H9 (cell line): ENCODE data around the gene GABARAP. TPM values are rescaled to one million over a fixed set of nuclear protein-coding genes. Genes with fewer than 3 reads are reported as not detected.

ENCODE experiments used
- DNase-seq: peaks from one replicate; pipeline ENCODE4 v3.0.0-alpha.2; 2017
- H2AFZ ChIP-seq: one replicate; pipeline ENCODE4 v1.6.1; 2013; ENCODE audit warnings: mild to moderate bottlenecking, low read length, control low read depth, moderate library complexity
- H2AK5ac ChIP-seq: 2 replicates; pipeline ENCODE4 v1.6.1; 2013; ENCODE audit warnings: low read length, control low read depth, mixed read lengths; ENCODE audit not compliant: insufficient read length
- H2BK120ac ChIP-seq: one replicate; pipeline ENCODE4 v1.6.1; 2013; ENCODE audit warnings: low read depth, mild to moderate bottlenecking, low read length, control low read depth, inconsistent platforms; ENCODE audit not compliant: poor library complexity, severe bottlenecking
- H2BK12ac ChIP-seq: 2 replicates; pipeline ENCODE4 v1.6.1; 2013; ENCODE audit warnings: low read length, control low read depth, mixed read lengths, low read depth; ENCODE audit not compliant: insufficient read length
- H2BK15ac ChIP-seq: 2 replicates; pipeline ENCODE4 v1.6.1; 2013; ENCODE audit warnings: low read depth, low read length, control low read depth
- H2BK20ac ChIP-seq: one replicate; pipeline ENCODE4 v1.6.1; 2013; ENCODE audit warnings: low read depth, mild to moderate bottlenecking, low read length, control low read depth, inconsistent platforms; ENCODE audit not compliant: poor library complexity, severe bottlenecking
- H2BK5ac ChIP-seq: 2 replicates; pipeline ENCODE4 v1.6.1; 2013; ENCODE audit warnings: low read length, control low read depth, mixed read lengths; ENCODE audit not compliant: insufficient read length
- H3K14ac ChIP-seq: 2 replicates; pipeline ENCODE4 v1.6.1; 2013; ENCODE audit warnings: low read length, control low read depth; ENCODE audit not compliant: insufficient read depth
- H3K18ac ChIP-seq: 2 replicates; pipeline ENCODE4 v1.6.1; 2013; ENCODE audit warnings: low read depth, mild to moderate bottlenecking, mixed read lengths, low read length, control low read depth; ENCODE audit not compliant: insufficient read length
- H3K23ac ChIP-seq: 2 replicates; pipeline ENCODE4 v1.6.1; 2013; ENCODE audit warnings: low read length, control low read depth, mixed read lengths, low read depth; ENCODE audit not compliant: insufficient read length
- H3K23me2 ChIP-seq: 2 replicates; pipeline ENCODE4 v1.6.1; 2013; ENCODE audit warnings: low read depth, mild to moderate bottlenecking, mixed read lengths, low read length, control low read depth; ENCODE audit not compliant: insufficient read length, poor library complexity, severe bottlenecking
- H3K27ac ChIP-seq: 2 replicates; pipeline ENCODE4 v1.5.1; 2013; ENCODE audit warnings: low read length, control low read depth, mixed read lengths, low read depth; ENCODE audit not compliant: insufficient read length
- H3K27me3 ChIP-seq: 2 replicates; pipeline ENCODE4 v1.6.1; 2013; ENCODE audit warnings: low read length, control low read depth, inconsistent platforms; ENCODE audit not compliant: insufficient read depth
- H3K4ac ChIP-seq: 2 replicates; pipeline ENCODE4 v1.6.1; 2013; ENCODE audit warnings: low read depth, mild to moderate bottlenecking, control low read depth, inconsistent platforms, low read length, moderate library complexity
- H3K4me1 ChIP-seq: 2 replicates; pipeline ENCODE4 v1.6.1; 2013; ENCODE audit warnings: low read length, control low read depth, inconsistent platforms; ENCODE audit not compliant: insufficient read depth
- H3K4me2 ChIP-seq: 2 replicates; pipeline ENCODE4 v1.6.1; 2013; ENCODE audit warnings: low read length, control low read depth, mixed read lengths; ENCODE audit not compliant: insufficient read length, insufficient read depth
- H3K56ac ChIP-seq: 2 replicates; pipeline ENCODE4 v1.6.1; 2013; ENCODE audit warnings: low read depth, mild to moderate bottlenecking, mixed read lengths, low read length, control low read depth; ENCODE audit not compliant: insufficient read length
- H3K79me1 ChIP-seq: 2 replicates; pipeline ENCODE4 v1.6.1; 2013; ENCODE audit warnings: low read depth, mild to moderate bottlenecking, moderate library complexity, low read length, control low read depth, inconsistent platforms; ENCODE audit not compliant: insufficient read depth, poor library complexity, severe bottlenecking
- H3K79me2 ChIP-seq: 2 replicates; pipeline ENCODE4 v1.6.1; 2013; ENCODE audit warnings: low read length, control low read depth, inconsistent platforms; ENCODE audit not compliant: insufficient read depth
- H3K9ac ChIP-seq: 2 replicates; pipeline ENCODE4 v1.6.1; 2013; ENCODE audit warnings: low read length, control low read depth, mixed read lengths; ENCODE audit not compliant: insufficient read length; ENCODE audit errors: extremely low read depth
- H3K9me3 ChIP-seq: one replicate; pipeline ENCODE4 v1.6.1; 2013; ENCODE audit warnings: low read depth, low read length, inconsistent platforms; ENCODE audit not compliant: control insufficient read depth
- H3T11ph ChIP-seq: one replicate; pipeline ENCODE4 v1.6.1; 2013; ENCODE audit warnings: mild to moderate bottlenecking, low read length, control low read depth, inconsistent platforms
- H4K20me1 ChIP-seq: one replicate; pipeline ENCODE4 v1.6.1; 2013; ENCODE audit not compliant: control insufficient read depth, insufficient read length, insufficient read depth
- H4K5ac ChIP-seq: 2 replicates; pipeline ENCODE4 v1.6.1; 2013; ENCODE audit warnings: low read depth, mild to moderate bottlenecking, mixed read lengths, low read length, control low read depth; ENCODE audit not compliant: insufficient read length
- H4K8ac ChIP-seq: replicated peaks from 2 replicates; pipeline ENCODE4 v1.6.1; 2013; ENCODE audit warnings: low read length, control low read depth, mixed read lengths, low read depth; ENCODE audit not compliant: insufficient read length
- H4K91ac ChIP-seq: 2 replicates; pipeline ENCODE4 v1.6.1; 2013; ENCODE audit warnings: low read depth, mild to moderate bottlenecking, moderate library complexity, mixed read lengths, low read length, control low read depth; ENCODE audit not compliant: insufficient read length
- H3K27ac Mint-ChIP-seq, 3 experiments: 2 replicates in 2 of 3; 3 replicates in 1 of 3; pipeline ENCODE4 v1.8.0; 2020 to 2021; ENCODE audit warnings: mixed read lengths in 3 of 3, mild to moderate bottlenecking in 1 of 3, moderate library complexity in 1 of 3
- H3K27me3 Mint-ChIP-seq: 2 replicates; pipeline ENCODE4 v1.8.0; 2021; ENCODE audit warnings: low read depth, mild to moderate bottlenecking, moderate library complexity, mixed read lengths
- H3K36me3 Mint-ChIP-seq, 3 experiments: 2 replicates in 2 of 3; 3 replicates in 1 of 3; pipeline ENCODE4 v1.8.0; 2020 to 2021; ENCODE audit warnings: low read depth in 3 of 3, mixed read lengths in 3 of 3; ENCODE audit not compliant: insufficient read depth in 1 of 3
- H3K4me1 Mint-ChIP-seq, 2 experiments: 2 replicates each; pipeline ENCODE4 v1.8.0; 2020; ENCODE audit warnings: mixed read lengths in 2 of 2
- H3K4me3 Mint-ChIP-seq, 2 experiments: 2 replicates in 1 of 2; 3 replicates in 1 of 2; pipeline ENCODE4 v1.8.0; 2020 to 2021; ENCODE audit warnings: mild to moderate bottlenecking in 2 of 2, mixed read lengths in 2 of 2, moderate library complexity in 1 of 2
- H3K9me3 Mint-ChIP-seq, 2 experiments: 2 replicates in 1 of 2; 3 replicates in 1 of 2; pipeline ENCODE4 v1.8.0; 2020; ENCODE audit warnings: mild to moderate bottlenecking in 2 of 2, mixed read lengths in 2 of 2, moderate library complexity in 1 of 2
- CTCF ChIP-seq: fragments of 200-600 bp; sonication (generic); conservative IDR thresholded peaks from 3 replicates; pipeline ENCODE4 v1.8.0; 2021; ENCODE audit warnings: antibody characterized with exemption, mild to moderate bottlenecking
- WGBS: extraction: QIAGEN DNeasy Blood & Tissue Kit; methylation state at CpG from one replicate; pipeline ENCODE4 v1.1.7; 2013; ENCODE audit warnings: missing lambda C conversion rate, low lambda C conversion rate, mixed read lengths; ENCODE audit not compliant: insufficient read length; ENCODE audit errors: extremely low coverage; 5-methylcytosine and 5-hydroxymethylcytosine counted together
- total RNA-seq: library from RNA; stranded (reverse); gene quantifications from 2 replicates; pipeline ENCODE4 v1.2.1, GENCODE V29; 2021

GABARAP gene
- total RNA-seq, 1 experiment from 2014 or later, result 261 TPM

- no peak overlapping the region for H3K9ac ChIP-seq
- H3K23me2 ChIP-seq, result peaks cover 23% of the 10 kb centered on the region
- Mint-ChIP-seq H3K36me3 (peaks cover 8 to 29% (median 21%) of the 10 kb centered on the region in 3 experiments; a peak in 6 of 7 replicates), H3K27ac (peak overlapping the region in 1 of 3 experiments; percentile 23; a peak in 1 of 7 replicates), H3K27me3 (no peaks in the 10 kb centered on the region; the same call in none of the 2 replicates), H3K4me3 (peak overlapping the region; percentile 95 to 97), H3K4me1 (peaks cover 58 to 61% of the 10 kb centered on the region in 2 experiments), H3K9me3 (no peaks in the 10 kb centered on the region; a peak in 1 of 5 replicates)
- no peak overlapping the region for H4K8ac ChIP-seq
- H4K5ac ChIP-seq, result no peak overlapping the region
- no peak overlapping the region for H3K27ac ChIP-seq
- H3K4me2 ChIP-seq, result peak overlapping the region; percentile 40
- no peaks in the 10 kb centered on the region for H3K9me3 ChIP-seq
- TF ChIP-seq CTCF, result no peak
- H3K27me3 ChIP-seq, result no peaks in the 10 kb centered on the region
- no peak overlapping the region for H2BK12ac ChIP-seq
- no peak overlapping the region for H2BK15ac ChIP-seq
- no peak overlapping the region for H4K91ac ChIP-seq
- H3K56ac ChIP-seq, result no peak overlapping the region
- DNase-seq, result no peak
- WGBS, result no CpG with 5 or more reads among the region's 6 CpGs
- no peaks in the 10 kb centered on the region for H4K20me1 ChIP-seq
- no peak overlapping the region for H2BK20ac ChIP-seq
- H2AFZ ChIP-seq, result no peak overlapping the region
- H2AK5ac ChIP-seq, result no peak overlapping the region
- no peak overlapping the region for H3T11ph ChIP-seq
- no peaks in the 10 kb centered on the region; the same call in 1 of the 2 replicates for H3K4me1 ChIP-seq
- no peaks in the 10 kb centered on the region for H3K79me2 ChIP-seq
- H2BK120ac ChIP-seq, result no peak overlapping the region
- H3K4ac ChIP-seq, result no peak overlapping the region
- no peaks in the 10 kb centered on the region for H3K79me1 ChIP-seq
- H2BK5ac ChIP-seq, result no peak overlapping the region
- H3K14ac ChIP-seq, result no peak overlapping the region
- no peak overlapping the region for H3K23ac ChIP-seq
- no peak overlapping the region for H3K18ac ChIP-seq
Measured at GRCh38 chr17:7218166-7218565, 24.1 kb downstream of the GABARAP start.
